Fibroblast of the aortic adventitia (primary cell): ENCODE measurements around the gene ALG9. TPM values are rescaled to one million over a fixed set of nuclear protein-coding genes. Genes with fewer than 3 reads are reported as not detected.
A peak's percentile ranks its signal among the peaks of the same experiment; 100 is the strongest.

Experiments
- DNase-seq: peaks from one replicate; pipeline ENCODE4 v3.0.0-alpha.2; 2010; ENCODE audit warnings: low read depth
- H3K4me3 ChIP-seq: 2 replicates; pipeline ENCODE4 v1.5.1; 2011; ENCODE audit warnings: low read depth, mild to moderate bottlenecking, control low read depth, low read length, moderate library complexity
- small RNA-seq: library from RNA; depleted of rRNA; stranded (forward); fragments of <200 nt; gene quantifications from one replicate; pipeline ENCODE3, GENCODE V24; 2012
- total RNA-seq: library from RNA; depleted of rRNA; stranded (reverse); fragments of >200 nt; gene quantifications from 2 replicates; pipeline ENCODE4 v1.2.3, GENCODE V29; 2012; ENCODE audit warnings: low replicate concordance
- TF ChIP-seq, protein P1 (sequence below): IDR thresholded peaks from 2 replicates; pipeline ENCODE4 v1.5.1; 2011; ENCODE audit warnings: mild to moderate bottlenecking, low read length, control low read depth, inconsistent platforms; ENCODE audit not compliant: insufficient read depth

ALG9 gene
- total RNA-seq, 1 donor: 41.7 TPM

GRCh38 chr11:111743700-111744099, 127.7 kb downstream of the ALG9 start:
- TF ChIP-seq, protein P1, sequence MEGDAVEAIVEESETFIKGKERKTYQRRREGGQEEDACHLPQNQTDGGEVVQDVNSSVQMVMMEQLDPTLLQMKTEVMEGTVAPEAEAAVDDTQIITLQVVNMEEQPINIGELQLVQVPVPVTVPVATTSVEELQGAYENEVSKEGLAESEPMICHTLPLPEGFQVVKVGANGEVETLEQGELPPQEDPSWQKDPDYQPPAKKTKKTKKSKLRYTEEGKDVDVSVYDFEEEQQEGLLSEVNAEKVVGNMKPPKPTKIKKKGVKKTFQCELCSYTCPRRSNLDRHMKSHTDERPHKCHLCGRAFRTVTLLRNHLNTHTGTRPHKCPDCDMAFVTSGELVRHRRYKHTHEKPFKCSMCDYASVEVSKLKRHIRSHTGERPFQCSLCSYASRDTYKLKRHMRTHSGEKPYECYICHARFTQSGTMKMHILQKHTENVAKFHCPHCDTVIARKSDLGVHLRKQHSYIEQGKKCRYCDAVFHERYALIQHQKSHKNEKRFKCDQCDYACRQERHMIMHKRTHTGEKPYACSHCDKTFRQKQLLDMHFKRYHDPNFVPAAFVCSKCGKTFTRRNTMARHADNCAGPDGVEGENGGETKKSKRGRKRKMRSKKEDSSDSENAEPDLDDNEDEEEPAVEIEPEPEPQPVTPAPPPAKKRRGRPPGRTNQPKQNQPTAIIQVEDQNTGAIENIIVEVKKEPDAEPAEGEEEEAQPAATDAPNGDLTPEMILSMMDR: no peak

GRCh38 chr11:111741751-111742150, 129.6 kb downstream of the ALG9 start:
- no peak overlapping the region for H3K4me3 ChIP-seq
- TF ChIP-seq, protein P1: no peak
- DNase-seq: no peak

More at GRCh38 chr11:111743700-111744099, 127.7 kb downstream of the ALG9 start:
- no peak for DNase-seq
- H3K4me3 ChIP-seq: no peak overlapping the region

DNA sequence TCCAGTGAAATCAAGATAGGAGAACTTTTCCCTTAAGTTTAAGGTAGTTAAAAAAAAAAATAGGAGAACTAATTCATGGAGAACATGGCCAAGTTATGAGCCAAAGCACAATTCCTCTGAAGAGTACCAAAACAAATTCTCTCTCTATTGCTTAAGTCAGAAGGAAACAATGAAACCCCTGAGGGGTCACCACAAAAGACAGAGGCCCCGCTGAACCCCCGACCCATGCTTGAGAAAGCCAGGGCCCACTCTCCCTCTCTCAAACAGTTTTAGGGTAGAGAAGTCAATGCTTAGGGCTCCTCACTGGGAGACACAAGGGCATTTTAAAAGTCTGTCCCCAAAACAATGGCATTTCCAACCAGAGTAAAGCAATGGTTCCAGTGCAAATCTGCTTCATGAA, 132.1 kb downstream of the ALG9 start:
- H3K4me3 ChIP-seq: no peak overlapping the region
- TF ChIP-seq, protein P1: no peak
- no peak for DNase-seq

- H3K4me3 ChIP-seq: no peak overlapping the region
- peak; percentile 66 for DNase-seq
- TF ChIP-seq, protein P1: no peak
These were observed 133.8 kb downstream of the ALG9 start for GRCh38 chr11:111737444-111738210.

- TF ChIP-seq, protein P1: no peak
- no peak overlapping the region for H3K4me3 ChIP-seq
- DNase-seq: peak; percentile 31
These were observed 134.5 kb downstream of the ALG9 start for GRCh38 chr11:111736621-111737443.

Small RNAs within 50 kb of the gene (small RNA-seq; reads per million reads assigned to genes)
- gene GNG5P3: not detected
- gene RPL37AP8: not detected

Other genes with a start within 250 kb of the ALG9 start
- 18.4 and 27.1 TPM in 2 replicates for gene PPP2R1B, start 105.2 kb downstream of the ALG9 start, total RNA-seq
- 0.98 and 3.7 TPM in 2 replicates for gene FDXACB1, start 7.6 kb upstream of the ALG9 start, total RNA-seq
- 11.3 and 14.9 TPM in 2 replicates for gene CFAP68, start 8.0 kb upstream of the ALG9 start, total RNA-seq
- 60.2 and 73.3 TPM in 2 replicates for gene CRYAB, start 40.2 kb upstream of the ALG9 start, total RNA-seq
- 1.5 and 3.3 TPM in 2 replicates for gene HSPB2, start 41.2 kb upstream of the ALG9 start, total RNA-seq
- 0.63 TPM in 1 of 2 replicates, not detected in the other for gene C11orf52, start 47.3 kb upstream of the ALG9 start, total RNA-seq
- gene DIXDC1, start 65.8 kb upstream of the ALG9 start, total RNA-seq: 22.1 and 24.8 TPM in 2 replicates
- gene DLAT, start 153.8 kb upstream of the ALG9 start, total RNA-seq: 16.6 and 35.0 TPM in 2 replicates
- 5.1 and 5.5 TPM in 2 replicates for gene PIH1D2, start 202.4 kb upstream of the ALG9 start, total RNA-seq
- gene NKAPD1, start 202.7 kb upstream of the ALG9 start, total RNA-seq: 26.2 and 31.1 TPM in 2 replicates
- gene TIMM8B, start 215.2 kb upstream of the ALG9 start, total RNA-seq: 27.5 and 41.5 TPM in 2 replicates
- 40.1 and 110 TPM in 2 replicates for gene SDHD, start 215.3 kb upstream of the ALG9 start, total RNA-seq